CMK (cell line): ENCODE measurements around the gene IL17C.
"Not testable (repeated sequence)": the region's sequence is repeated elsewhere in the genome, so short reads cannot be mapped to it uniquely, and the experiment has no call there.

Experiments used
- DNase-seq: peaks from one replicate; pipeline ENCODE4 v3.0.0-alpha.2; 2010; ENCODE audit warnings: low read depth

IL17C gene, protein sequence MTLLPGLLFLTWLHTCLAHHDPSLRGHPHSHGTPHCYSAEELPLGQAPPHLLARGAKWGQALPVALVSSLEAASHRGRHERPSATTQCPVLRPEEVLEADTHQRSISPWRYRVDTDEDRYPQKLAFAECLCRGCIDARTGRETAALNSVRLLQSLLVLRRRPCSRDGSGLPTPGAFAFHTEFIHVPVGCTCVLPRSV

DNA sequence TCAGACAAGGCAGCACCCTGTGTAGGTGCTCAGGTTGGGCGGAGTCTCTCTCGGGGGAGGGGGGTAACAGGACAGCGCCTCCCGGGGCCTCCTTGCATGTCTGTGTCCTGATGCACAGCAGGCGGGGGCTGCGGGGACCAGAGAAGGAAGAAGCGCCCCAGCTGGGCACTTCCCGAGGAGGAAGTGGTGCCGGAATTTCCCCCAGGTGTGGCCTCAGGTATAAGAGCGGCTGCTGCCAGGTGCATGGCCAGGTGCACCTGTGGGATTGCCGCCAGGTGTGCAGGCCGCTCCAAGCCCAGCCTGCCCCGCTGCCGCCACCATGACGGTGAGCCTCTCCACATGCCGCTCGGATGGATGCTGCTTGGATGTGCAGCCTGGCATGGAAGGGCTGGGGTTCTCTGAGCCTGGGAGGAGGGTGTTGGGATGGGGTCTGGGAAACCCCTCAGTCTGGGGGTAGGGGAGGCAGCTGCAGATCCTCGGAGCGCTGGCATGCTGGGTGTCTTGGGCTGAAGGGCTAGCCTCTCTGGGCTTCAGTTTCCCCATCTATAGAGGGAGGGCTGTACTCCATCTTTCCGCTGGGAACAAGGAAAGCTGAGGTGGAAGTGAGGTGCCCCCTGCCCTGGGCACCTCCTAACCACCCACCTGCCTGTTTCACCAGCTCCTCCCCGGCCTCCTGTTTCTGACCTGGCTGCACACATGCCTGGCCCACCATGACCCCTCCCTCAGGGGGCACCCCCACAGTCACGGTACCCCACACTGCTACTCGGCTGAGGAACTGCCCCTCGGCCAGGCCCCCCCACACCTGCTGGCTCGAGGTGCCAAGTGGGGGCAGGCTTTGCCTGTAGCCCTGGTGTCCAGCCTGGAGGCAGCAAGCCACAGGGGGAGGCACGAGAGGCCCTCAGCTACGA is at the start of gene IL17C:
Gene IL17C, plus strand, starts transcription at position 250 of the 908 bp plus-strand sequence. Its CDS starts 70 bp downstream, at position 320.
- no peak for DNase-seq

- no peak for DNase-seq
Observed at GRCh38 chr16:88588754-88589153, 49.6 kb upstream of the IL17C start.

- no peak for DNase-seq
Observed at GRCh38 chr16:88589441-88589840, 48.9 kb upstream of the IL17C start.

- no peak for DNase-seq
Observed at GRCh38 chr16:88591577-88592021, 46.8 kb upstream of the IL17C start.

DNA sequence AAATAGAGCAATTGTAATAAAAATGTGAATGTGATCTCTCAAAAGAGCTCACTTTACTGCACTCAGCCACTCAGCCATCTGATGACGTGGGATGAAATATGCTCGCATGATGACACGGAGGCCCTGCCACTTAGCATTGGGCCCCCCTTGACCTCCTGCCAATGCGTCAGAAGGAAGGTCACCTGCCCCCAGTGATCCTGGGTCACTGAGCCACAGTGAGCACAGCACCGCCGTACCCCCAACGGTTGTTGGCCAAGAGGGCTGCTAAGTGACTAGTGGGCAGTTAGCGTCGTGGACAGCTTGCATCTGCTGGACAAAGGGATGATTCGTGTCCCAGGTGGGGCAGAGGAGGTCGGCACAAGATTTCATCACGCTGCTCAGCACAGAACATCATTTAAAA is 45.3 kb upstream of the IL17C start:
- no peak for DNase-seq

DNA sequence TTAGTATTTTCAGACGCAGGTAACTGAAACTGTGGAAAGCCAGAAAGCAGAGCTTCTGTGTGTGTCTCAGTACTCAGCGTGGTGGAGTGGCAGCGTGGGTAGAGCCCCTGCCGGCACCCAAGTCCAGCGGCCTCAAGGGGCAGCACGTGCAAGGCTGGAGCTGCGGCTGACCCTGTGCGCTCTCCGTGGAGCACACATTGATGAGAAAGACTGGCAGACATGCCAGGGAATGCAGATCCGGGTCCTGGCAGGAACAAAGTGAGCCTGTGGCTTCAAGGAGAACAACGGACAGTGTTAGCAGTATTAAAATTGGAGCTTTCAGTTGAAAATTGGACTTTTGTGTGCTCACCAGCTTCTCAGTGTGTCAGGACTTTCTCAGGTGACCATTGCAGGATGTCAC is 44.9 kb upstream of the IL17C start:
- DNase-seq: no peak

DNA sequence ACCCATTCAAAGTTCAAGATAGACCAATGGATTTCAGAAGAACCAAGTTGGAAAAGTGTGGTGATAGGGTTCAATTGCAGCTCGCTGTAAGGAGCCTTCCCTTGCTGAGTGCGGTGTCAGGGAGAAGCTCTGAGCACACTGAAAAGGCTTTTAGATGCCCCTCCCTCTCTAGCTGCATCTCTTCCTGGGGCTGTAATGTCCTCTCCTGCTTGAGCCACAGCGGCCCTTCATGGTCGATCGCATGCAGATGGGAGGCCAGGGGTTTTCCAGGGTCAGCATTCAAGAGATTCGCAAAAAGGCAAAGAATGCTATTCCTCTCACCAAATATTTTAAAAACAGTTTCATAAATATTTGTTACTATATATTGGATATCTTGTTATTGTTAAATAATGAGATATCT is 44.5 kb upstream of the IL17C start:
- DNase-seq: no peak

- no peak for DNase-seq
Observed at GRCh38 chr16:88595101-88595500, 43.3 kb upstream of the IL17C start.

GRCh38 chr16:88595921-88596320 is 42.5 kb upstream of the IL17C start:
- DNase-seq: no peak

DNA sequence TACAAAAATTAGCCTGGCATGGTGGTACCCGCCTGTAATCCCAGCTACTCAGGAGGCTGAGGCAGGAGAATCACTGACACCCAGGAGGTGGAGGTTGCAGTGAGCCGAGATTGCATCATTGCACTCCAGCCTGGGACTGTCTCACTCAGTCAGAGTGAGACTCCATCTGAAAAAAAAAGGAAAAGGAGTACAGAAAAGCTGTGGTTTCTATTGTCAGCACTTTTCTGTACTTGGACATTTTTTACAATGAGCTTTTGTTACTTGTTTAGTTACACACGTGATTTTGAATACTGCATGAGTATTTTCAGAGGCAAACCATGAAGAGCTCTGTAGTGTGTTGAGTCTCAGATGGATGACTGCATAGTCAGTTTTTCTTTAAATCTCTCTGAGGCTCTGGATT is 41.9 kb upstream of the IL17C start:
- no peak for DNase-seq

DNA sequence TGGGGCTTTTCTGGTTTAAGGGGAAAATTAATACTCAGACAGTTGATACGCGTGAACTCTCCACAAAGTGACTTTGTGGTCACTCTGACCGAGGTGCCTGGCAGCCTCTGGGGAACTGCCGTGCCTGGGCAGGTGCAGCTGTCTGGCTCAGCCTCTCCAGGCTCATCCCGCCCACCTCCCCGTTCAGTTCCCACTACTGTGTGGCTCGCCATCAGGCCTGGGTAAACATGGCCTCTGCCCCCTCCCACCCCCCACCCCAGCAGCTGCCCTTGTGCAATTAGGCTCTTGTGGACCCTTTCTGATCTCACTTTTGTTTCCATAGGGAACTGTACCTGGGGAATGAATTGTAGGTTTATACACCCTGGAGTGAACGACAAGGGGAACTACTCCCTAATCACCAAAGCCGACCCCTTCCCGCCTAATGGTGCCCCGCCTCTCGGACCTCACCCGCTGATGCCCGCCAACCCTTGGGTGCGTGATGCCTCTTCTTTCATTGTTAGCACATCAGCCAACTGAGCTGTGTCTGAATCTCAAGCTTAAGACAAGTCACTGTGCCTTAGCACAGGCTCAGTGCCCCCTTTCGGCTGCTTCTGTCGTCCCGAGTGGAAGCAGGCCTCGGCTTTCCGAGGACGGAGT is 40.4 kb upstream of the IL17C start:
- DNase-seq: no peak

DNA sequence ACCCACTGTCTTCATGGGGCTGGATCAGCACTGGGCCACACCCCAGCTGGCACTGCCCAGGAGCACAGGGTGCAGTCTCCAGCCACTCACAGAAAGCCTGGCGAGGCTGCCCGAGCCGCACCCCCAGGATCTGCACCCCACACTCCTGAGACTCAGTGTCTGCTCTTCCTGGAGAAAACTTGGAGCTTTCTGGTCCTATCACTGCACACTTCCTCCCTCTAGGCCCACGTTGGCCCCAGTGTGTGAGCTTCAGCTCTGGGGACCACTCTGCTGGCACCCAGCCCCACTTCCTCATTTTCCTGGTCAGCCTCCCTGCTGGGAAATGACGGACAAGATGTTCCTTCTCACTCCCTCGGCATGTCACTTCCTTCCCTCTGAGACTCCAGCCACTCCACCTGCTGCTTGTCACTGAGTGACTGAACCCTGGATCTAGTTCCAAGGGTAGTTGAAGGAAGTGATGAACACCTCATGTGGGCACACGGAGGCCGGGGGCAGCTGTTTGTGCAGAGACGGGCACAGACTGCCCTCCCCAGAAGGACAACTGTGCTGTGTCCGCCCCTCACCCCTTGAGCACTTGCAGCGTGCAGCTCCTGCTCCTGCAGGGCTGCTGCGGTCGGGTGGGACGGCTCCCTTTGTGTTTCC is 39.2 kb upstream of the IL17C start:
- DNase-seq: peak; percentile 15

DNA sequence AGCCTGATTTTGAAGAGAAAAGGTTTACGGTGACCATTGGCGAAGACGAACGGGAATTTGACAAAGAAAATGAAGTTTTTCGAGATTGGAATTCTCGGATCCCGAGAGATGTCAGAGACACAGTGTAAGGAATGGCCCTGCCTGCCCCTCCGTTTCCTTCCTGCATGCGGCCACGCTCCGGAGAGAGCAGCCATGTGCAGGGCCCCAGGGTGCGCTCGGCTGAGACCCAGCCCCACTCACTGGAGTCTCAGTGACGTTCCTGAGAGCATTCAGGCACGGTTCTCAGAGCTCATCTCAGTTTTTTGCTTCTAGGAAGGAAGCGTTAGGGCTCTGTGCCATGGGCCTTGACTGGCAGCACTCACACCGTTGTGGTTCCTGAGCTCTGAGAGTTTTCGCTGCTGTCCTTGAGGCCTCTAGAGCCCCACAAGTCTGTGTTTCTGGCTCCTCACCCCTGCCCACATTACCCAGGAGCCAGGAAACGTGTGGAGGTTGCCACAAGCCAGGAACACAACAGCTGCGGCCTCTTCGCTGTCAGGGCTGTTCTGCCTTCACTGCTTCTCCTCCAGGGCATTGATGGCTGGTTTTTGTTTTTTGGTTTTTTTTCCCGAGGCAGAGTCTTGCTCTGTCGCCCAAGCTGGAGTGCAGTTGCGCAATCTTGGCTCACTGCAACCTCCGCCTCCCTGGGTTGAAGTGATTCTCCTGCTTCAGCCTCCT is 38.4 kb upstream of the IL17C start:
- no peak for DNase-seq

- DNase-seq: no peak
Observed at GRCh38 chr16:88600539-88600896, 37.9 kb upstream of the IL17C start.

DNA sequence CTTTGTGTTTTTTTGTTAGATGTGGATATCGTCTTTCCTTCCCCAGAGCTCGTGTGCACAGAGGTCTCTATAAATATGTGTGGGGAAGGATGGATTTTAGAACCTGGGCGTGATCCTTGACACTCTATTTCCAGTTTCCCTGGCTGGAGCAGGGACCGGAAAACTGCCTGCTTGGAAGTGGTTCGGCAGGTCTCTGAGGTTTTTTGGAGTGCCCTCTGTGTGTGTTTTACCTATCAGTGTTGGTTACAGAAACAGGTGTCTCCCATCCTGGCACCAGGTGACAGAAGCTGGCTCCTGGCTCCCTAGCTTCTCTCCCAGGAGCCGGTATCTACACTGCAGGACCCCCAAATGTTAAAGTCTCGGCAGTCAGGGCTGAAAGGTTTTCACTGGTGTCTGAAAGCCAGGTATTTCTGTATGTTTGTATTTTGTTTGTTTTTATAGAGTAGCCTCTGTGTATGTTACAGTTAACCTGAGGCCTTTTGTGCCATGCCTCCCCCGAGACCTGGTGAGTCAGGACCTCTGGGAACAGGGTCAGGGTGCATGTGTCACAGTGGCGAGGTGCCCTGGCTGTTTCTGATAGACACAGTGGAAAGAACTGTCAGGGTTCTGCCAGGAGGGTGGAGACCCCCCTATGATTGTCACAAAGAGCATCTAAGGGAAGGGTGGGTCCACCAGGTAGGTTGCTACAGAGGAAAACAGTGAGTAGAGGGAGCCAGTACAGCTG is 36.9 kb upstream of the IL17C start:
- no peak for DNase-seq

GRCh38 chr16:88602091-88602490 is 36.3 kb upstream of the IL17C start:
- no peak for DNase-seq

DNA sequence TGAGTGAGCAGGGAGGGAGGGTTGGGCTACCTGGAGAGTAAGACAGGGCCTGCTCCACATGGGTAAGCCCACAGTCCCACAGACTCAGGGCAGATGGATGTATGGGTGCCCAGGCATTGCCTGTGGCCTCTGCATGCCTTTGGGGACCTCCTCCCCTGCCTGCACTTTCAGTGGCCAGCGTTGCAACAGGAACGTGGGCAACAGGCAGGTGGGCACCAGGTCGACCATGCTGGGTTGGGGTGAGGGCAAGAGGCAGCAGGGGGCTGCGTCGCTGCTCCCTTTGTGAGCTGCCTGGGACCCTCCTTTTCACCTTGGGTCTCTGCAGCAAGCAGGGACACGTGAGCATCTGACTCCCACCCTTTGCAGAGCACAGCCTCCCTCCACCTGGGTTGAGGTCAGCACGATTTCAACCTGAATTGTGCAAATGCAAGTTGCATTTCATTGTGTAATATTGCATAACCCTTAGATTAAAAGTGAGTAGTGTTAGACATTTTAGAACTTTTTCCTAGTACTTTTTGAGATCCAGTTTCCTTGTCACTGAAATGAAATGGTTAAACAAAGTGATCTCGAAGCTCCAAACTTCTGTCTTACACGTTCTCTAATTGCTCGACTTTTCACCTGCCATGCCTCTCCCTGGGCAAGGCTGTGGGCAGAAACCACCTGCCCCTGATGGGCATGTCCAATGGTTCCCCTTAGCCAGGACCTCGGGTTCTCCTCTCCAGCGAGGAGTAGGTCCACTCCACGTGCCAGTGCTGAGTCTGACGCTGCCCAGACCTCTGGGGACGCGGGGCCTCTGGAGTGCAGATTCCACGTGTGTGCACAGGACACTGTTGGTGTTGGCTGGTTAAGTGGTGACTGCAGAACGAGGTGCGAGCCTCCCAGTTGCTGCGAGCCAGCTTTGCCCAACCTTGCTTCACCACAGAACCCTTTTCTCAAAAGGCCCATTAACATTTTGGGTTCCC is 32.9 kb upstream of the IL17C start:
- no peak for DNase-seq

DNA sequence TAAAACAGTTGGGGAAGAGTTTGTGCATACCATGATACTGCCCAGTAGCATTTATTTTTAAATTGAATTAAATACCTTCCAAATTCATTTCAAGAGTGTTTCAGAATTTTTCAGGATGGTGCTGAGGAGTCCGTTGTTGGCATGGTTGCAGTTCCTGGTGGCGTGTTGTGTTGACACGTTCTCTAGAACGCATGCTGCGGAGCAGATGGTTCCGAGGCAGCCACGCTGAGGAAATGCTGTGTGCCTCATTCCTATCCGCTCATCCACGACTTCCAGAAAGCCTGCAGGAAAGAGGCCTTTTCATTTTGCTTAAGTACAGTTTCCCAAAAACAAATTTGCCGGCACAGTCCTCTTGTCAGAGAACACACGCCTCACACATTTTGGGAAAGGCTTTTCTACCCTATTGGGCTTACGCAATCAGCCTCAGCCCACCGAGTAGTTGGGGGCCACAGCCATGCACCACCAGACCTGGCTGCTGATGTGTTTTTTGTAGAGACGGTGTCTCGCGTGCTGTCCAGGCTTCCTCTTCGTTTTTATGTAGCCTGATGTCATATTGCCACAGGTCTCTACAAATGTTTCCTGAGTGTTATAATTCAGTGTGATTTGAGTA is 32.1 kb upstream of the IL17C start:
- DNase-seq: no peak

- DNase-seq: no peak
Observed at GRCh38 chr16:88608076-88608475, 30.3 kb upstream of the IL17C start.

DNA sequence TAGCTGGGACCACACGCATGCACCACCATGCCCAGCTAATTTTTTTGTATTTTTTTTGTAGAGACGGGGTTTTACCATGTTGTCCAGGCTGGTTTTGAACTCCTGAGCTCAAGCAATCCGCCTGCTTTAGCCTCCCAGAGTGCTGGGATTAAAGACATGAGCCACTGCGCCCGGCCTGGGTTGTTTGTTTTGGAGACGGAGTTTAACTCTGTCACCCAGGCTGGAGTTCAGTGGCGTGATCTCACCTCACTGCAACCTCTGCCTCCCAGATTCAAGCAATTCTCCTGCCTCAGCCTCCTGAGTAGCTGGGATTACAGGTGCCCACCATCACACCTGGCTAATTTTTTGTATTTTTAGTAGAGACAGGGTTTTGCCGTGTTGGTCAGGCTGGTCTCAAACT is 28.9 kb upstream of the IL17C start:
- DNase-seq: not testable (repeated sequence)
